NT2/D1 (cell line): ENCODE measurements around the gene MUC5AC.

Experiments used
- YY1 ChIP-seq: IDR thresholded peaks from 2 replicates; pipeline ENCODE4 v1.6.1; 2011; ENCODE audit not compliant: insufficient read length, insufficient read depth
- ZNF274 ChIP-seq: IDR thresholded peaks from 2 replicates; pipeline ENCODE4 v1.6.1; 2011; ENCODE audit warnings: mild to moderate bottlenecking, low read depth, low read length

GRCh38 chr11:1140642-1141490 lies 16.9 kb upstream of the MUC5AC start:
- TF ChIP-seq YY1 (no peak), ZNF274 (no peak)
